A204.1 (cell line): Measurements from ENCODE around the gene ALG14.
"Not testable (repeated sequence)": the region's sequence is repeated elsewhere in the genome, so short reads cannot be mapped to it uniquely, and the experiment has no call there.

Experiments used
- FAIRE-seq: peaks from 2 replicates; lab custom pipeline; 2012; peaks lifted over from hg19 to GRCh38; lab: Jason Lieb, UNC

The ALG14 gene

GRCh38 chr1:95072532-95073419 is at the start of gene ALG14:
ALG14 (minus strand) TSS chr1:95072951; CDS start chr1:95072898, 53 bp downstream.
- FAIRE-seq = peak; percentile 83

- no peak for FAIRE-seq
These were observed 49.5 kb upstream of the ALG14 start for GRCh38 chr1:95122151-95122697.

- no peak for FAIRE-seq
These were observed 46.5 kb upstream of the ALG14 start for GRCh38 chr1:95119273-95119672.

GRCh38 chr1:95118710-95119109 is 46.0 kb upstream of the ALG14 start:
- no peak for FAIRE-seq

GRCh38 chr1:95118067-95118499 is 45.3 kb upstream of the ALG14 start:
- no peak for FAIRE-seq

- FAIRE-seq = no peak
These were observed 44.7 kb upstream of the ALG14 start, which contains the start of gene TLCD4 for GRCh38 chr1:95117207-95118066. TLCD4 (plus strand) TSS chr1:95117355; CDS start chr1:95143902, 26,547 bp downstream.

GRCh38 chr1:95116580-95117206 is 43.9 kb upstream of the ALG14 start:
- no peak for FAIRE-seq

- no peak for FAIRE-seq
These were observed 43.0 kb upstream of the ALG14 start for GRCh38 chr1:95115708-95116137.

GRCh38 chr1:95113684-95114083 is 40.9 kb upstream of the ALG14 start:
- FAIRE-seq = no peak

- FAIRE-seq = no peak
These were observed 38.3 kb upstream of the ALG14 start for GRCh38 chr1:95111014-95111413.

- no peak for FAIRE-seq
These were observed 36.0 kb upstream of the ALG14 start for GRCh38 chr1:95108792-95109191.

- FAIRE-seq = no peak
These were observed 25.4 kb upstream of the ALG14 start for GRCh38 chr1:95098196-95098595.

GRCh38 chr1:95097426-95097825 is 24.7 kb upstream of the ALG14 start:
- FAIRE-seq = no peak

- FAIRE-seq = no peak
These were observed 23.6 kb upstream of the ALG14 start for GRCh38 chr1:95096218-95096841.

- no peak for FAIRE-seq
These were observed 23.1 kb upstream of the ALG14 start for GRCh38 chr1:95095833-95096217.

- FAIRE-seq = no peak
These were observed 22.2 kb upstream of the ALG14 start for GRCh38 chr1:95094923-95095322.

- FAIRE-seq = no peak
These were observed 20.5 kb upstream of the ALG14 start for GRCh38 chr1:95093296-95093695.

- FAIRE-seq = not testable (repeated sequence)
These were observed 20.1 kb upstream of the ALG14 start for GRCh38 chr1:95092891-95093290.

- not testable (repeated sequence) for FAIRE-seq
These were observed 18.5 kb upstream of the ALG14 start for GRCh38 chr1:95091290-95091689.

GRCh38 chr1:95089650-95090287 is 17.0 kb upstream of the ALG14 start:
- FAIRE-seq = no peak

GRCh38 chr1:95088303-95088702 is 15.6 kb upstream of the ALG14 start:
- FAIRE-seq = no peak
